Osteoblast (primary cell): ENCODE data around the gene GRM4. TPM values are rescaled to one million over a fixed set of nuclear protein-coding genes. Genes with fewer than 3 reads are reported as not detected.

Source experiments
- DNase-seq: peaks from one replicate; pipeline ENCODE4 v3.0.0; 2011; ENCODE audit warnings: low spot score, mixed read lengths; ENCODE audit not compliant: insufficient read length; ENCODE audit errors: missing footprints
- H2AFZ ChIP-seq: 2 replicates; pipeline ENCODE4 v1.6.0; 2011; ENCODE audit warnings: mild to moderate bottlenecking, low read length
- H3K27ac ChIP-seq: 2 replicates; pipeline ENCODE4 v1.5.1; 2011; ENCODE audit warnings: mild to moderate bottlenecking, low read depth, low read length, moderate library complexity
- H3K27me3 ChIP-seq: 2 replicates; pipeline ENCODE4 v1.6.0; 2012; ENCODE audit warnings: mild to moderate bottlenecking, control low read depth, inconsistent platforms, low read length, moderate library complexity; ENCODE audit not compliant: insufficient read depth
- H3K36me3 ChIP-seq: 2 replicates; pipeline ENCODE4 v1.5.1; 2011; ENCODE audit warnings: mild to moderate bottlenecking, low read length, control low read depth, moderate library complexity; ENCODE audit not compliant: insufficient read depth
- H3K4me1 ChIP-seq: 2 replicates; pipeline ENCODE4 v1.5.1; 2011; ENCODE audit warnings: mild to moderate bottlenecking, low read length, control low read depth, moderate library complexity; ENCODE audit not compliant: insufficient read depth
- H3K4me2 ChIP-seq: 2 replicates; pipeline ENCODE4 v1.6.0; 2011; ENCODE audit warnings: mild to moderate bottlenecking, low read length; ENCODE audit not compliant: insufficient read depth
- H3K4me3 ChIP-seq: fragments of 200-600 bp; sonication (generic); 3 replicates; pipeline ENCODE4 v1.5.1; 2012; ENCODE audit warnings: mild to moderate bottlenecking, low read length, inconsistent platforms; ENCODE audit not compliant: insufficient read depth
- H3K79me2 ChIP-seq: 2 replicates; pipeline ENCODE4 v1.6.0; 2012; ENCODE audit warnings: mild to moderate bottlenecking, low read length, control low read depth, inconsistent platforms; ENCODE audit not compliant: insufficient read depth
- H3K9me3 ChIP-seq: 2 replicates; pipeline ENCODE4 v1.5.1; 2011; ENCODE audit warnings: low read depth, low read length, control low read depth
- H4K20me1 ChIP-seq: 2 replicates; pipeline ENCODE4 v1.6.0; 2012; ENCODE audit warnings: mild to moderate bottlenecking, low read length, control low read depth; ENCODE audit not compliant: insufficient read depth
- CTCF ChIP-seq: IDR thresholded peaks from 2 replicates; pipeline ENCODE4 v1.5.1; 2011; ENCODE audit warnings: mild to moderate bottlenecking, low read depth, low read length, moderate library complexity; ENCODE audit errors: extremely low read depth
- small RNA-seq: library from RNA; depleted of rRNA; stranded (forward); fragments of <200 nt; gene quantifications from one replicate; pipeline ENCODE3, GENCODE V24; 2012
- total RNA-seq: library from RNA; depleted of rRNA; stranded (reverse); fragments of >200 nt; gene quantifications from 2 replicates; pipeline ENCODE4 v1.2.3, GENCODE V29; 2012

Gene GRM4
- total RNA-seq, 1 donor, result 0.36 TPM

- Histone ChIP-seq H4K20me1 (no peaks in the 10 kb centered on the region), H3K9me3 (peaks cover 2% of the 10 kb centered on the region), H3K27me3 (peaks cover 28% of the 10 kb centered on the region), H2AFZ (no peak overlapping the region), H3K4me1 (no peaks in the 10 kb centered on the region), H3K79me2 (no peaks in the 10 kb centered on the region), H3K4me2 (no peak overlapping the region), H3K27ac (no peak overlapping the region), H3K36me3 (no peaks in the 10 kb centered on the region), H3K4me3 (no peak overlapping the region)
- no peak for TF ChIP-seq CTCF
- no peak for DNase-seq
These were observed 174.3 kb downstream of the GRM4 start for GRCh38 chr6:33971580-33971979.

Small RNA genes within 50 kb of the gene (small RNA-seq; reads per million reads assigned to genes)
- not detected for gene MIR1275

Other genes with a start within 250 kb of the GRM4 start
- 59.4 and 82.8 TPM in 2 replicates for gene HMGA1, start 90.8 kb upstream of the GRM4 start, total RNA-seq
- 35.1 and 44.2 TPM in 2 replicates for gene SMIM29, start 102.9 kb upstream of the GRM4 start, total RNA-seq
- gene NUDT3, start 246.6 kb upstream of the GRM4 start, total RNA-seq, result 37.6 and 42.4 TPM in 2 replicates